Trophoblast cell (in vitro differentiated cells and primary cell): ENCODE results near the gene ZNF653.
A peak's percentile ranks its signal among the peaks of the same experiment; 100 is the strongest.
"Not testable (repeated sequence)": the region's sequence is repeated elsewhere in the genome, so short reads cannot be mapped to it uniquely, and the experiment has no call there.

ENCODE experiments used
- DNase-seq, 2 donors: peaks; one replicate each; pipeline ENCODE4 v3.0.0-alpha.2; 2016
- H2AFZ ChIP-seq: 2 replicates; pipeline ENCODE4 v1.6.1; 2013; ENCODE audit warnings: low read length, moderate library complexity, mild to moderate bottlenecking; ENCODE audit not compliant: insufficient read depth, poor library complexity
- H2AK5ac ChIP-seq: 2 replicates; pipeline ENCODE4 v1.6.1; 2013; ENCODE audit warnings: mild to moderate bottlenecking, low read length
- H2BK120ac ChIP-seq: 2 replicates; pipeline ENCODE4 v1.6.1; 2013; ENCODE audit warnings: low read length, mild to moderate bottlenecking, moderate library complexity; ENCODE audit not compliant: insufficient read depth, poor library complexity
- H2BK12ac ChIP-seq: 2 replicates; pipeline ENCODE4 v1.6.1; 2013; ENCODE audit warnings: mild to moderate bottlenecking, low read length, moderate library complexity
- H2BK5ac ChIP-seq: 2 replicates; pipeline ENCODE4 v1.6.1; 2013; ENCODE audit warnings: low read length, low read depth, moderate library complexity, mild to moderate bottlenecking; ENCODE audit not compliant: poor library complexity
- H3K14ac ChIP-seq: 2 replicates; pipeline ENCODE4 v1.6.1; 2013; ENCODE audit warnings: mild to moderate bottlenecking, low read length
- H3K18ac ChIP-seq: 2 replicates; pipeline ENCODE4 v1.6.1; 2013; ENCODE audit warnings: mild to moderate bottlenecking, low read length
- H3K23ac ChIP-seq: 2 replicates; pipeline ENCODE4 v1.6.1; 2013; ENCODE audit warnings: low read length
- H3K27ac ChIP-seq: 2 replicates; pipeline ENCODE4 v1.5.1; 2013; ENCODE audit warnings: low read depth, mild to moderate bottlenecking, inconsistent platforms, low read length, moderate library complexity
- H3K27me3 ChIP-seq: 2 replicates; pipeline ENCODE4 v1.6.1; 2013; ENCODE audit warnings: inconsistent platforms, mild to moderate bottlenecking, low read length, moderate library complexity; ENCODE audit not compliant: insufficient read depth
- H3K36me3 ChIP-seq, 2 experiments: 1 replicate in 1 of 2; 2 replicates in 1 of 2; pipeline ENCODE4 v1.6.1; 2013; ENCODE audit warnings: low read length in 2 of 2, mild to moderate bottlenecking in 2 of 2, moderate library complexity in 1 of 2; ENCODE audit not compliant: insufficient read depth in 2 of 2, control insufficient read depth in 1 of 2
- H3K4ac ChIP-seq: 2 replicates; pipeline ENCODE4 v1.6.1; 2013; ENCODE audit warnings: low read depth, mild to moderate bottlenecking, low read length, moderate library complexity
- H3K4me1 ChIP-seq, 2 experiments: 1 replicate in 1 of 2; 2 replicates in 1 of 2; pipeline ENCODE4 v1.6.1; 2013; ENCODE audit warnings: low read length in 2 of 2, mild to moderate bottlenecking in 2 of 2, moderate library complexity in 1 of 2; ENCODE audit not compliant: insufficient read depth in 2 of 2, control insufficient read depth in 1 of 2
- H3K4me2 ChIP-seq: 2 replicates; pipeline ENCODE4 v1.6.1; 2013; ENCODE audit warnings: inconsistent platforms, mild to moderate bottlenecking, low read length, moderate library complexity
- H3K4me3 ChIP-seq: 2 replicates; pipeline ENCODE4 v1.5.1; 2013; ENCODE audit warnings: mild to moderate bottlenecking, low read depth, low read length, inconsistent platforms
- H3K79me1 ChIP-seq: one replicate; pipeline ENCODE4 v1.6.1; 2013; ENCODE audit warnings: low read length
- H3K79me2 ChIP-seq: 2 replicates; pipeline ENCODE4 v1.6.1; 2013; ENCODE audit warnings: low read length, mild to moderate bottlenecking; ENCODE audit not compliant: control insufficient read depth, insufficient read depth, poor library complexity
- H3K9ac ChIP-seq: 2 replicates; pipeline ENCODE4 v1.6.1; 2013; ENCODE audit warnings: mild to moderate bottlenecking, low read length
- H3K9me3 ChIP-seq: 2 replicates; pipeline ENCODE4 v1.6.1; 2013; ENCODE audit warnings: low read depth, mild to moderate bottlenecking, control low read depth, inconsistent platforms, low read length; ENCODE audit not compliant: insufficient read depth
- H4K12ac ChIP-seq: 2 replicates; pipeline ENCODE4 v1.6.1; 2013; ENCODE audit warnings: low read depth, mild to moderate bottlenecking, low read length, moderate library complexity
- H4K8ac ChIP-seq: 2 replicates; pipeline ENCODE4 v1.6.1; 2013; ENCODE audit warnings: low read depth, mild to moderate bottlenecking, low read length, moderate library complexity
- H4K91ac ChIP-seq: one replicate; pipeline ENCODE4 v1.6.1; 2013; ENCODE audit warnings: low read depth, mild to moderate bottlenecking, low read length, moderate library complexity
- WGBS: extraction: QIAGEN DNeasy Blood & Tissue Kit; methylation state at CpG from one replicate; pipeline ENCODE4 v1.1.7; 2013; ENCODE audit warnings: missing lambda C conversion rate; ENCODE audit not compliant: insufficient read length, insufficient coverage; ENCODE audit errors: extremely low coverage; 5-methylcytosine and 5-hydroxymethylcytosine counted together

The ZNF653 gene

GRCh38 chr19:11463391-11463790 is 42.2 kb downstream of the ZNF653 start:
- Histone ChIP-seq H2BK12ac (no peak overlapping the region), H3K4me2 (no peak overlapping the region), H3K4me1 (no peaks in the 10 kb centered on the region), H3K14ac (no peak overlapping the region), H4K91ac (no peak overlapping the region), H3K9ac (no peak overlapping the region), H3K36me3 (no peaks in the 10 kb centered on the region), H2AK5ac (no peak overlapping the region), H3K79me1 (no peaks in the 10 kb centered on the region), H2BK120ac (no peak overlapping the region), H2AFZ (no peak overlapping the region), H3K18ac (no peak overlapping the region), H3K9me3 (peaks cover 15% of the 10 kb centered on the region), H2BK5ac (no peak overlapping the region), H4K12ac (no peak overlapping the region), H3K79me2 (no peaks in the 10 kb centered on the region), H3K4me3 (no peak overlapping the region), H4K8ac (no peak overlapping the region), H3K27ac (no peak overlapping the region), H3K23ac (peak overlapping the region; percentile 90), H3K27me3 (no peaks in the 10 kb centered on the region), H3K4ac (no peak overlapping the region)
- no CpG with 5 or more reads among the region's 12 CpGs for WGBS
- no peak for DNase-seq

GRCh38 chr19:11461453-11461852 is 44.2 kb downstream of the ZNF653 start:
- H2BK5ac ChIP-seq = no peak overlapping the region
- no peak overlapping the region for H2BK120ac ChIP-seq
- no peak overlapping the region for H2AFZ ChIP-seq
- no peak for DNase-seq
- H3K79me2 ChIP-seq = no peaks in the 10 kb centered on the region
- no CpG with 5 or more reads among the region's 2 CpGs for WGBS
- H3K4me1 ChIP-seq = no peaks in the 10 kb centered on the region
- H3K27ac ChIP-seq = no peak overlapping the region
- H3K27me3 ChIP-seq = no peaks in the 10 kb centered on the region
- no peaks in the 10 kb centered on the region for H3K79me1 ChIP-seq
- no peak overlapping the region for H4K8ac ChIP-seq
- no peak overlapping the region for H3K23ac ChIP-seq
- no peak overlapping the region for H4K12ac ChIP-seq
- no peak overlapping the region for H4K91ac ChIP-seq
- H3K4me3 ChIP-seq = no peak overlapping the region
- peaks cover 17% of the 10 kb centered on the region for H3K9me3 ChIP-seq
- H3K4ac ChIP-seq = no peak overlapping the region
- H3K18ac ChIP-seq = no peak overlapping the region
- H2AK5ac ChIP-seq = no peak overlapping the region
- no peak overlapping the region for H3K14ac ChIP-seq
- no peak overlapping the region for H3K9ac ChIP-seq
- H3K4me2 ChIP-seq = no peak overlapping the region
- no peaks in the 10 kb centered on the region for H3K36me3 ChIP-seq
- H2BK12ac ChIP-seq = no peak overlapping the region

GRCh38 chr19:11460207-11460606 is 45.4 kb downstream of the ZNF653 start:
- Histone ChIP-seq H2AFZ (no peak overlapping the region), H3K9ac (no peak overlapping the region), H3K79me2 (no peaks in the 10 kb centered on the region), H3K4ac (no peak overlapping the region), H3K27me3 (no peaks in the 10 kb centered on the region), H3K27ac (no peak overlapping the region), H2BK12ac (no peak overlapping the region), H2BK5ac (no peak overlapping the region), H3K79me1 (no peaks in the 10 kb centered on the region), H4K12ac (no peak overlapping the region), H3K4me3 (no peak overlapping the region), H3K18ac (no peak overlapping the region), H3K14ac (no peak overlapping the region), H3K4me2 (no peak overlapping the region), H3K23ac (no peak overlapping the region), H3K36me3 (no peaks in the 10 kb centered on the region), H4K8ac (no peak overlapping the region), H3K9me3 (peaks cover 17% of the 10 kb centered on the region), H2BK120ac (no peak overlapping the region), H4K91ac (no peak overlapping the region), H2AK5ac (no peak overlapping the region), H3K4me1 (no peaks in the 10 kb centered on the region)
- DNase-seq = no peak
- no CpG with 5 or more reads among the region's 4 CpGs for WGBS

- H3K23ac ChIP-seq, H3K4ac ChIP-seq, H2AK5ac ChIP-seq, H4K8ac ChIP-seq, H3K79me2 ChIP-seq, H3K14ac ChIP-seq, H3K79me1 ChIP-seq, H3K27me3 ChIP-seq, H3K4me2 ChIP-seq, H3K4me1 ChIP-seq, H3K27ac ChIP-seq, DNase-seq, H3K9ac ChIP-seq, H3K4me3 ChIP-seq, H3K9me3 ChIP-seq, H3K36me3 ChIP-seq, H2BK5ac ChIP-seq, H2BK120ac ChIP-seq, H3K18ac ChIP-seq, H4K12ac ChIP-seq, H4K91ac ChIP-seq, H2AFZ ChIP-seq, H2BK12ac ChIP-seq: not testable (repeated sequence)
- no CpG with 5 or more reads among the region's 11 CpGs for WGBS
Measured at GRCh38 chr19:11458912-11459311, 46.7 kb downstream of the ZNF653 start.
